ENCODE results near the gene SERBP1. TPM values are rescaled to one million over a fixed set of nuclear protein-coding genes. Genes with fewer than 3 reads are reported as not detected.
"Not testable (repeated sequence)": the region's sequence is repeated elsewhere in the genome, so short reads cannot be mapped to it uniquely, and the experiment has no call there.

Gene SERBP1
- total RNA-seq (2014; rRNA removed; shearing (Covaris generic)) = 218 and 303 TPM in 2 replicates

GRCh38 chr1:67430358-67431155 lies at the start of gene SERBP1:
Gene SERBP1, minus strand, starts transcription at chr1:67430402. Its CDS starts 102 bp downstream, at chr1:67430300.
- DNase-seq (ENCODE audit: low read depth) = peak; percentile 98

GRCh38 chr1:67479146-67479891 lies 49.1 kb upstream of the SERBP1 start:
- peak; percentile 76 for DNase-seq (ENCODE audit: low read depth)

- DNase-seq (ENCODE audit: low read depth) = no peak
These were observed 46.7 kb upstream of the SERBP1 start for GRCh38 chr1:67476906-67477305.

- no peak for DNase-seq (ENCODE audit: low read depth)
These were observed 45.8 kb upstream of the SERBP1 start for GRCh38 chr1:67476006-67476482.

- no peak for DNase-seq (ENCODE audit: low read depth)
These were observed 41.9 kb upstream of the SERBP1 start for GRCh38 chr1:67472056-67472455.

- DNase-seq (ENCODE audit: low read depth) = no peak
These were observed 39.2 kb upstream of the SERBP1 start for GRCh38 chr1:67469431-67469830.

- peak; percentile 86 for DNase-seq (ENCODE audit: low read depth)
These were observed 38.0 kb upstream of the SERBP1 start for GRCh38 chr1:67468066-67468718.

- peak; percentile 43 for DNase-seq (ENCODE audit: low read depth)
These were observed 35.2 kb upstream of the SERBP1 start for GRCh38 chr1:67465375-67465774.

GRCh38 chr1:67464746-67465145 lies 34.5 kb upstream of the SERBP1 start:
- no peak for DNase-seq (ENCODE audit: low read depth)

GRCh38 chr1:67464058-67464457 lies 33.9 kb upstream of the SERBP1 start:
- no peak for DNase-seq (ENCODE audit: low read depth)

- no peak for DNase-seq (ENCODE audit: low read depth)
These were observed 33.2 kb upstream of the SERBP1 start for GRCh38 chr1:67463298-67463955.

GRCh38 chr1:67460676-67461500 lies 30.7 kb upstream of the SERBP1 start:
- peak; percentile 47 for DNase-seq (ENCODE audit: low read depth)

GRCh38 chr1:67459068-67459467 lies 28.9 kb upstream of the SERBP1 start:
- peak; percentile 31 for DNase-seq (ENCODE audit: low read depth)

GRCh38 chr1:67458663-67459062 lies 28.5 kb upstream of the SERBP1 start:
- no peak for DNase-seq (ENCODE audit: low read depth)

- DNase-seq (ENCODE audit: low read depth) = no peak
These were observed 27.0 kb upstream of the SERBP1 start for GRCh38 chr1:67457247-67457646.

- DNase-seq (ENCODE audit: low read depth) = no peak
These were observed 21.6 kb upstream of the SERBP1 start for GRCh38 chr1:67451815-67452214.

- DNase-seq (ENCODE audit: low read depth) = no peak
These were observed 21.2 kb upstream of the SERBP1 start for GRCh38 chr1:67451356-67451755.

- no peak for DNase-seq (ENCODE audit: low read depth)
These were observed 16.7 kb upstream of the SERBP1 start for GRCh38 chr1:67446893-67447292.

GRCh38 chr1:67446014-67446413 lies 15.8 kb upstream of the SERBP1 start:
- DNase-seq (ENCODE audit: low read depth) = not testable (repeated sequence)

GRCh38 chr1:67441739-67442281 lies 11.6 kb upstream of the SERBP1 start:
- no peak for DNase-seq (ENCODE audit: low read depth)

GRCh38 chr1:67441183-67441582 lies 11.0 kb upstream of the SERBP1 start:
- DNase-seq (ENCODE audit: low read depth) = peak; percentile 71

Data from M059J (cell line).